ENCODE data around the gene ASCL3.

GRCh38 chr11:8948886-8949285 lies 6.1 kb upstream of the ASCL3 start:
- TF ChIP-seq CTCF (IDR thresholded peaks at IDR 0.05; ENCODE audit: low read length) (no peak), EZH2 (IDR thresholded peaks at IDR 0.05; ENCODE audit: borderline replicate concordance, low read length) (no peak)

Data from OCI-LY1 (cell line).